Measurements from ENCODE around the gene C14orf93. TPM values are rescaled to one million over a fixed set of nuclear protein-coding genes. Genes with fewer than 3 reads are reported as not detected.

C14orf93 gene
- total and polyA plus RNA-seq, 8 donors: 5.0 to 29.1 (median 8.6) TPM; not detected in 1

- peaks cover 0 to 12% (median 0%) of the 10 kb centered on the region in 3 donors for H3K27me3 ChIP-seq
- TF ChIP-seq POLR2A (IDR thresholded peaks at IDR 0.05): no peak
- DNase-seq: peak in 1 of 2 donors; percentile 39
- no peak overlapping the region for H3K4me3 ChIP-seq
- WGBS, 5 donors: 62 to 78% (median 64%) methylated on average over 13 of the region's 13 CpGs
- H3K9me3 ChIP-seq: no peaks in the 10 kb centered on the region
- intact Hi-C loops (cut with DNase I; ENCODE audit: low total_unique reads): no loop called here
- H3K4me1 ChIP-seq: peaks cover 0 to 18% (median 8%) of the 10 kb centered on the region in 4 donors
- H3K27ac ChIP-seq: peak overlapping the region in 2 of 5 donors; percentile 0 to 27
- no peaks in the 10 kb centered on the region for H3K36me3 ChIP-seq
Observed at GRCh38 chr14:23045419-23046357, 35.7 kb upstream of the C14orf93 start.

GRCh38 chr14:23044840-23045239, 34.9 kb upstream of the C14orf93 start:
- peak; percentile 9 to 59 for DNase-seq
- Histone ChIP-seq H3K4me1 (peaks cover 0 to 18% (median 8%) of the 10 kb centered on the region in 4 donors), H3K27me3 (peaks cover 0 to 12% (median 0%) of the 10 kb centered on the region in 3 donors), H3K36me3 (no peaks in the 10 kb centered on the region), H3K27ac (peak overlapping the region in 1 of 5 donors; percentile 27), H3K9me3 (no peaks in the 10 kb centered on the region), H3K4me3 (no peak overlapping the region)
- WGBS, 5 donors: 38 to 61% (median 57%) methylated on average over 8 of the region's 8 CpGs
- intact Hi-C loops (cut with DNase I; ENCODE audit: low total_unique reads): no loop called here
- no peak for TF ChIP-seq POLR2A (IDR thresholded peaks at IDR 0.05)
- no peak for TF ChIP-seq POLR2AphosphoS5 (IDR thresholded peaks at IDR 0.05)
- TF ChIP-seq, protein P1, sequence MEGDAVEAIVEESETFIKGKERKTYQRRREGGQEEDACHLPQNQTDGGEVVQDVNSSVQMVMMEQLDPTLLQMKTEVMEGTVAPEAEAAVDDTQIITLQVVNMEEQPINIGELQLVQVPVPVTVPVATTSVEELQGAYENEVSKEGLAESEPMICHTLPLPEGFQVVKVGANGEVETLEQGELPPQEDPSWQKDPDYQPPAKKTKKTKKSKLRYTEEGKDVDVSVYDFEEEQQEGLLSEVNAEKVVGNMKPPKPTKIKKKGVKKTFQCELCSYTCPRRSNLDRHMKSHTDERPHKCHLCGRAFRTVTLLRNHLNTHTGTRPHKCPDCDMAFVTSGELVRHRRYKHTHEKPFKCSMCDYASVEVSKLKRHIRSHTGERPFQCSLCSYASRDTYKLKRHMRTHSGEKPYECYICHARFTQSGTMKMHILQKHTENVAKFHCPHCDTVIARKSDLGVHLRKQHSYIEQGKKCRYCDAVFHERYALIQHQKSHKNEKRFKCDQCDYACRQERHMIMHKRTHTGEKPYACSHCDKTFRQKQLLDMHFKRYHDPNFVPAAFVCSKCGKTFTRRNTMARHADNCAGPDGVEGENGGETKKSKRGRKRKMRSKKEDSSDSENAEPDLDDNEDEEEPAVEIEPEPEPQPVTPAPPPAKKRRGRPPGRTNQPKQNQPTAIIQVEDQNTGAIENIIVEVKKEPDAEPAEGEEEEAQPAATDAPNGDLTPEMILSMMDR (IDR thresholded peaks at IDR 0.05): no peak
- TF ChIP-seq EP300 (IDR thresholded peaks at IDR 0.05): no peak

GRCh38 chr14:23043754-23044153, 33.8 kb upstream of the C14orf93 start:
- peaks cover 0 to 18% (median 8%) of the 10 kb centered on the region in 4 donors for H3K4me1 ChIP-seq
- 73 to 94% (median 88%) methylated on average over 3 of the region's 3 CpGs for WGBS, 5 donors
- H3K27ac ChIP-seq: no peak overlapping the region
- H3K4me3 ChIP-seq: no peak overlapping the region
- no peaks in the 10 kb centered on the region for H3K9me3 ChIP-seq
- H3K27me3 ChIP-seq: peaks cover 0 to 12% (median 0%) of the 10 kb centered on the region in 3 donors
- DNase-seq: peak in 1 of 2 donors; percentile 45
- H3K36me3 ChIP-seq: no peaks in the 10 kb centered on the region
- no peak for TF ChIP-seq EP300 (IDR thresholded peaks at IDR 0.05)
- TF ChIP-seq POLR2AphosphoS5 (IDR thresholded peaks at IDR 0.05): no peak
- no peak for TF ChIP-seq POLR2A (IDR thresholded peaks at IDR 0.05)
- TF ChIP-seq, protein P1 (IDR thresholded peaks at IDR 0.05): no peak
- intact Hi-C loops (cut with DNase I; ENCODE audit: low total_unique reads): no loop called here

GRCh38 chr14:23043145-23043544, 33.2 kb upstream of the C14orf93 start:
- TF ChIP-seq POLR2AphosphoS5 (IDR thresholded peaks at IDR 0.05) (no peak), EP300 (IDR thresholded peaks at IDR 0.05) (no peak)
- TF ChIP-seq, protein P1 (IDR thresholded peaks at IDR 0.05): no peak
- Histone ChIP-seq H3K36me3 (no peaks in the 10 kb centered on the region), H3K9me3 (no peaks in the 10 kb centered on the region), H3K27ac (no peak overlapping the region), H3K27me3 (peaks cover 0 to 10% (median 0%) of the 10 kb centered on the region in 3 donors), H3K4me3 (no peak overlapping the region), H3K4me1 (peaks cover 0 to 18% (median 8%) of the 10 kb centered on the region in 4 donors)
- intact Hi-C loops (cut with DNase I; ENCODE audit: low total_unique reads): no loop called here
- peak in 1 of 2 donors; percentile 6 for DNase-seq
- WGBS, 5 donors: 74 to 90% (median 83%) methylated on average over 5 to 6 of the region's 6 CpGs
